B cell (primary cell): ENCODE results near the gene TBXAS1. TPM values are rescaled to one million over a fixed set of nuclear protein-coding genes. Genes with fewer than 3 reads are reported as not detected.

Experiments
- ATAC-seq: fragments of 200-7000 bp; cut with Tn5 transposase; one replicate; pipeline ENCODE4 v1.10.0; 2021; ENCODE audit warnings: low read depth, mild to moderate bottlenecking, moderate number of reproducible peaks, moderate library complexity
- CTCF ChIA-PET: fragments of 350-600 bp; sonication (Branson Sonifier 250); formaldehyde crosslinking; loops from one replicate; lab custom pipeline; 2021; ENCODE audit warnings: antibody characterized with exemption, inconsistent platforms; lab: Charles Lee
- POLR2A ChIA-PET: fragments of 350-600 bp; sonication (Branson Sonifier 250); formaldehyde crosslinking; loops from one replicate; lab custom pipeline; 2021; ENCODE audit warnings: antibody characterized with exemption; lab: Charles Lee
- DNase-seq: peaks from one replicate; pipeline ENCODE4 v3.0.0; 2013
- H2AFZ ChIP-seq: 2 replicates; pipeline ENCODE4 v1.6.1; 2012; ENCODE audit warnings: mild to moderate bottlenecking, low read depth, low read length; ENCODE audit not compliant: insufficient read depth, poor library complexity, severe bottlenecking
- H3K27ac ChIP-seq, 2 donors: 1 replicate in 1 of 2; 2 replicates in 1 of 2; pipeline ENCODE4 v1.5.1; 2012 to 2013; ENCODE audit warnings: low read length in 2 of 2, mild to moderate bottlenecking in 2 of 2, moderate library complexity in 1 of 2
- H3K27me3 ChIP-seq, 4 experiments: fragments of 200-600 bp in 1 of 4; sonication (generic) in 1 of 4; replicated peaks in 1 of 4; 1 replicate in 2 of 4; 2 replicates in 2 of 4; pipeline versions ENCODE4 v1.6.1 to v1.7.0; 2013 to 2016; ENCODE audit warnings: low read length in 3 of 4, mild to moderate bottlenecking in 2 of 4, mixed read lengths in 1 of 4, moderate library complexity in 1 of 4; ENCODE audit not compliant: insufficient read depth in 4 of 4, control insufficient read depth in 3 of 4; ENCODE audit errors: control extremely low read depth in 1 of 4
- H3K36me3 ChIP-seq, 2 experiments: replicated peaks in 1 of 2; 1 replicate in 1 of 2; 2 replicates in 1 of 2; pipeline versions ENCODE4 v1.6.1 to v1.7.1; 2013; ENCODE audit warnings: low read length in 1 of 2; ENCODE audit not compliant: insufficient read depth in 2 of 2, control insufficient read depth in 1 of 2; ENCODE audit errors: control extremely low read depth in 1 of 2, extremely low read depth in 1 of 2
- H3K4me1 ChIP-seq, 2 donors: fragments of 200-600 bp in 1 of 2; sonication (generic) in 1 of 2; 1 replicate in 1 of 2; 2 replicates in 1 of 2; pipeline versions ENCODE4 v1.5.1 to v1.6.1; 2013 to 2017; ENCODE audit warnings: low read length in 2 of 2; ENCODE audit not compliant: control insufficient read depth in 2 of 2, insufficient read depth in 2 of 2
- H3K4me2 ChIP-seq: replicated peaks from 2 replicates; pipeline ENCODE3; 2012; ENCODE audit warnings: mild to moderate bottlenecking, low read depth, low read length; ENCODE audit not compliant: poor library complexity, severe bottlenecking
- H3K4me3 ChIP-seq, 5 experiments: fragments of 200-600 bp in 1 of 5; sonication (generic) in 1 of 5; 1 replicate in 3 of 5; 2 replicates in 2 of 5; pipeline versions ENCODE4 v1.5.1 to v1.7.0; 2011 to 2016; ENCODE audit warnings: low read length in 4 of 5, mild to moderate bottlenecking in 4 of 5, low read depth in 2 of 5, control low read depth in 1 of 5, moderate library complexity in 1 of 5; ENCODE audit not compliant: insufficient read depth in 1 of 5; ENCODE audit errors: control extremely low read depth in 1 of 5, extremely low read depth in 1 of 5
- H3K79me2 ChIP-seq: fragments of 200-600 bp; sonication (generic); one replicate; pipeline ENCODE4 v1.6.0; 2016; ENCODE audit warnings: low read length; ENCODE audit not compliant: control insufficient read depth, insufficient read depth
- H3K9ac ChIP-seq: fragments of 200-600 bp; sonication (generic); 2 replicates; pipeline ENCODE4 v1.6.1; 2017; ENCODE audit warnings: mild to moderate bottlenecking, low read length, moderate library complexity
- H3K9me3 ChIP-seq, 3 donors: one replicate each; pipeline versions ENCODE4 v1.6.1 to v1.7.1; 2013; ENCODE audit warnings: low read length in 2 of 3; ENCODE audit not compliant: control insufficient read depth in 2 of 3, insufficient read depth in 1 of 3; ENCODE audit errors: control extremely low read depth in 1 of 3
- H4K20me1 ChIP-seq: 2 replicates; pipeline ENCODE4 v1.6.0; 2012; ENCODE audit warnings: mild to moderate bottlenecking, low read length; ENCODE audit not compliant: insufficient read depth, control insufficient read depth, poor library complexity, severe bottlenecking
- H3K27ac Mint-ChIP-seq: one replicate; pipeline ENCODE4 v1.8.0; 2021; ENCODE audit warnings: mixed read lengths
- H3K27me3 Mint-ChIP-seq: one replicate; pipeline ENCODE4 v1.8.0; 2021; ENCODE audit warnings: mixed read lengths
- H3K4me1 Mint-ChIP-seq: one replicate; pipeline ENCODE4 v1.8.0; 2021; ENCODE audit warnings: mixed read lengths
- H3K4me3 Mint-ChIP-seq: one replicate; pipeline ENCODE4 v1.8.0; 2021; ENCODE audit warnings: mixed read lengths
- H3K9me3 Mint-ChIP-seq: one replicate; pipeline ENCODE4 v1.8.0; 2022; ENCODE audit warnings: mixed read lengths; ENCODE audit not compliant: insufficient read depth
- CTCF ChIP-seq: fragments of 200-600 bp; IDR thresholded peaks from one replicate; pipeline ENCODE4 v1.8.0; 2022; ENCODE audit warnings: antibody characterized with exemption, mild to moderate bottlenecking
- EZH2 ChIP-seq: IDR thresholded peaks from 2 replicates; pipeline ENCODE4 v1.6.1; 2012; ENCODE audit warnings: borderline replicate concordance, low read depth, mild to moderate bottlenecking, moderate library complexity, low read length; ENCODE audit not compliant: insufficient read depth, poor library complexity, severe bottlenecking
- WGBS: methylation state at CpG from one replicate; pipeline ENCODE4 v1.1.5; 2013; ENCODE audit warnings: missing lambda C conversion rate; ENCODE audit not compliant: insufficient coverage; 5-methylcytosine and 5-hydroxymethylcytosine counted together
- intact Hi-C: fragments of 100-400 bp; cut with micrococcal nuclease; formaldehyde crosslinking; loops from one replicate; pipeline ENCODE4 v1.10.0; 2022
- polyA plus RNA-seq: library from polyadenylated mRNA; depleted of rRNA; stranded (reverse); fragments of >200 nt; gene quantifications from 2 replicates; pipeline ENCODE4 v1.2.3, GENCODE V29; 2012
- total RNA-seq, 2 donors: library from RNA; stranded (reverse); fragments of 120-200 nt in 1 of 2; gene quantifications; 1 replicate in 1 of 2; 2 replicates in 1 of 2; pipeline versions ENCODE4 v1.2.3 to v1.2.4, GENCODE V29; 2013 to 2022

The TBXAS1 gene
- total and polyA plus RNA-seq, 2 donors (not counting 1 experiment from before 2014, with no cell fraction given): 8.1 to 21.0 TPM

GRCh38 chr7:140048138-140048537 is 219.1 kb downstream of the TBXAS1 start:
- H3K79me2 ChIP-seq: peaks cover 68% of the 10 kb centered on the region
- no peak overlapping the region for H3K27ac Mint-ChIP-seq
- no peaks in the 10 kb centered on the region for H3K9me3 ChIP-seq
- H3K27me3 ChIP-seq: no peaks in the 10 kb centered on the region
- CTCF ChIA-PET: interaction anchor here (0.7 kb wide), 1 partner anchor 177 kb away, joined by 3 read pairs; no protein-coding TSS in a partner anchor
- no peak overlapping the region for H3K27ac ChIP-seq
- H3K9me3 Mint-ChIP-seq: no peaks in the 10 kb centered on the region
- no peak overlapping the region for H3K4me2 ChIP-seq
- H3K4me3 Mint-ChIP-seq: no peak overlapping the region
- no peak overlapping the region for H2AFZ ChIP-seq
- TF ChIP-seq CTCF (no peak), EZH2 (no peak)
- WGBS: 92% methylated on average over 2 of the region's 4 CpGs
- peaks cover 2 to 55% of the 10 kb centered on the region in 2 experiments for H3K36me3 ChIP-seq
- ATAC-seq (no peak), DNase-seq (no peak)
- H3K9ac ChIP-seq: no peak overlapping the region
- H4K20me1 ChIP-seq: peaks cover 44% of the 10 kb centered on the region
- intact Hi-C loops: no loop called here
- no peak overlapping the region for H3K4me3 ChIP-seq
- H3K4me1 Mint-ChIP-seq: peaks cover 17% of the 10 kb centered on the region
- POLR2A ChIA-PET: no interaction called here
- H3K27me3 Mint-ChIP-seq: no peaks in the 10 kb centered on the region
- peaks cover under 1 to 10% of the 10 kb centered on the region in 2 donors for H3K4me1 ChIP-seq

GRCh38 chr7:140048989-140049338 is 219.9 kb downstream of the TBXAS1 start:
- ATAC-seq: no peak
- no peak overlapping the region for H3K27ac Mint-ChIP-seq

More at GRCh38 chr7:140048989-140049338, 219.9 kb downstream of the TBXAS1 start:
- Histone ChIP-seq H4K20me1 (peaks cover 38% of the 10 kb centered on the region), H3K4me2 (no peak overlapping the region), H3K4me1 (peaks cover 8 to 14% of the 10 kb centered on the region in 2 donors), H3K79me2 (peaks cover 62% of the 10 kb centered on the region), H2AFZ (no peak overlapping the region), H3K9ac (no peak overlapping the region), H3K27me3 (no peaks in the 10 kb centered on the region), H3K9me3 (no peaks in the 10 kb centered on the region), H3K4me3 (no peak overlapping the region), H3K36me3 (peaks cover 2 to 52% of the 10 kb centered on the region in 2 experiments), H3K27ac (no peak overlapping the region)
- no CpG with 5 or more reads among the region's 1 CpG for WGBS
- no peaks in the 10 kb centered on the region for H3K9me3 Mint-ChIP-seq
- no peak for TF ChIP-seq CTCF
- no peak for TF ChIP-seq EZH2
- POLR2A ChIA-PET: no interaction called here
- intact Hi-C loops: no loop called here
- no peak overlapping the region for H3K4me3 Mint-ChIP-seq
- H3K4me1 Mint-ChIP-seq: peaks cover 26% of the 10 kb centered on the region
- DNase-seq: no peak
- H3K27me3 Mint-ChIP-seq: no peaks in the 10 kb centered on the region
- CTCF ChIA-PET: interaction anchor here (0.7 kb wide), 1 partner anchor 178 kb away, joined by 3 read pairs; no protein-coding TSS in a partner anchor
